Measurements from ENCODE around the gene VIPR1.

The VIPR1 gene

DNA sequence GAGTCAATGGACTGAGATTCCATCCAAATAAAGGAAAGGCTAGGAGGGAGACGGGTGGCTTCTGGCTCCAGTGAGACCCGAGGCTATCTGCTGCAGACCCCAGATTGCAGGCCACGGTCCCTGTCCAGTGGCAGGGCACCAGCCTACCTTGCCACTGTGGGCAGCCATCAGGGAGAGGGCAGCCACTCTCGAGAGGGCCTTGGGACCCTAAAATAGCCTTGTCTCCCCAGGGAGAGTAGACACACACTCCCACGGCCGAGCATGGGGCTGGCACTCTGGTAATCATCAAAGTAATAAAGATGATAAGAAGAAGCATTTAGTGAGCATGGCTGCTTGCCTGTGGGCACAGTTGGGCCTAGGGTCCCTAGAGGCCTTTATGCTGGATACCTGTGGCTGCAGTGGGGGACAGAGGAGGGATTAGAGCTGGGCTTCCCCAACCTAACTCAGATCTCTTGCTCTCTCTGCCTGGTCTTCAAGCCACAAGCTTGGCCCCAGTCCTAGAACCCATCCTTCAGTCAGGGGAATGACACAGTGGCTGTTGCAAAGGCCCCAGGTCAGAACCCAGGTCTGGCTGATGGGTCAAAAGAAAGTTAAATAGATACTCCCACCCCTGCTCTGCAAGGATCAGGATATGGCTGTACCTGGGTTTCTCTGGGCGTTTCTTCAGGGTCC, 9.2 kb upstream of the VIPR1 start:
- no peak for DNase-seq (ENCODE audit: extremely low read depth in 1 of 2, low read depth in 1 of 2)

DNA sequence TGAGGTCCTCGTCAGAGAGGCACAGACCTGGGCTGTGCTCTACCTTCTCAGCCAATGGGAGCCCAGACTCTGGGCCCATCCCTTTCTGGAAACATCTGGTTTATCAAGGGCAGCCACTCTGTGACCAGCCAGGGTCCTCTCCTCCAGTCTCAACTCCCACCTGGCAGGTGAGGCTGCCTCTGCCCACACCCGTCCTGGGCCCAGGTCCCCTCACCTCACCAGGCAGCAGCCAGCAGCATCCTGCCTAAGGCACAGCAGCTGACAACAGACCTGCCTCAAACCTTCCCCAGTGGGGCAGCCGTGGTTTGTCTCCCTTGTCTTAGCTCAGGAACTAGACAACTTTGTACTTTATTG, 8.7 kb upstream of the VIPR1 start:
- no peak for DNase-seq (ENCODE audit: extremely low read depth in 1 of 2, low read depth in 1 of 2)

DNA sequence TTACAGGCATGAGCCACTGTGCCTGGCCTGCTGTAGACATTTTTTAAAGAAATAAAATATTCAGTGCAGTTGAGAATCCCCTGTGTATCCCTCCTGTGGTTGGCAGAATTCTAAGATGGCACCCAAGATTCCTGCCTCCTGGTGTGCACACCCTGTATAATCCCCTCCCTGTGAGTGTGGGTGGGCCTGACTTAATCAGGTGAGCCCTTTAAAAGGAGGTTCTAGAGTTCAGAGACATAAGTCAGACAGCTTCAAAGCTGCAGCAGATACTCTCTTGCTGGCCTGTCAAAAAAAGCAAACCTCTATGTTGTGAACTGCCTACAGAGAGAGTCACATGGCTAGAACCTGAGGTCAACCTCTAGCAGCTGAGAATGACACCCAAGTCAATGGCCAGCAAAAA, 7.0 kb upstream of the VIPR1 start:
- DNase-seq (ENCODE audit: extremely low read depth in 1 of 2, low read depth in 1 of 2), result no peak

DNA sequence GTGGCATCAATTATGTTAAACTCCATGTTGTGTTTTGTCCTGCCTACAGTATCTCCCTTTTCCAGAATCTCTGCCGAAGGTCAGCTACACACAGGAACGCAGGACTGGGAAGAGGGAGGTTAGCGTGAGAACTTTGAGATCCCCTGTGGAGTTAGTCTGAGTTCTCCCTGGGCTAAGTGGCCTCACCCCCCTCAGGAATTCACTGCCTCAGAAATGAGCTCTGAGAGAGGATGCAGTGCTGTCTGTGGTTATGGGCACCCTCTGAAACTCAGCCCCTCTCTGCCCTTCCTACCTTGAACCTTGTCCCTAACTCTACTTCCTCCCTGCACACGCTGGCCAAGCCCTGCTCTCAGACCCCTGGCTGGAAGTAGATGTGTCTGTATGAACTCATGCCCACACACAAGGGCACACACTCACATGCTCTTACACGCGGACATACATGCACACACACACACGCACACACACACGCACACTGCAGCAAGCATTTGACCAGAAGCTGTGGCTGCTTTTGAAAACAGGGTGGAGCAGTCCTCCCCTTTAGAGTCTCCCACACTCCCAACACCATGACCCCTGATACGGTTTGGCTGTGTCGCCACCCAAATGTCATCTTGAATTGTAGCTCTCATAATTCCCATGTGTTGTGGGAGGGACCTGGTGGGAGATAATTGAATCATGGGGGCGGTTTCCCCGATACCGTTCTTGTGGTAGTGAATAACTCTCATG, 5.3 kb upstream of the VIPR1 start:
- DNase-seq (ENCODE audit: extremely low read depth in 1 of 2, low read depth in 1 of 2), result no peak

DNA sequence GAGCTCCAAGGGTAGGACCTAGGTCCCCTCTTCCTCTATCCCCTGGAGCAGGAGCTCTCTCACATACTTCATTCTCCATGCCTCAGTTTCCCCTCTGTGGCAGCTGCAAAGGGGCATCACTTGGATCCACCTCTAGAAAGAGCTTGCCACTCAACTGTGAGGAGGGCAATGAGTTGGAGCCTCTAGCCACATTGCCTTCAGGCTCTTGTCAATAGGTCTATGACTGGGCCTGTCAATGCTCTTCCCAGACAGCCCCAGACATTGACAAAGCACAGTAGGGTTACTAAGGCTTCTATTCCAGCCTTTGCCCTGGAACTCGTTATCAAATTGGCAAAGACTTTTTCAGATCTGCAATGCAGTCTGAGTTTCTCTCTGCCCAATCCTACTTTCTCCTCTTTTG, 4.4 kb upstream of the VIPR1 start:
- no peak for DNase-seq (ENCODE audit: extremely low read depth in 1 of 2, low read depth in 1 of 2)

DNA sequence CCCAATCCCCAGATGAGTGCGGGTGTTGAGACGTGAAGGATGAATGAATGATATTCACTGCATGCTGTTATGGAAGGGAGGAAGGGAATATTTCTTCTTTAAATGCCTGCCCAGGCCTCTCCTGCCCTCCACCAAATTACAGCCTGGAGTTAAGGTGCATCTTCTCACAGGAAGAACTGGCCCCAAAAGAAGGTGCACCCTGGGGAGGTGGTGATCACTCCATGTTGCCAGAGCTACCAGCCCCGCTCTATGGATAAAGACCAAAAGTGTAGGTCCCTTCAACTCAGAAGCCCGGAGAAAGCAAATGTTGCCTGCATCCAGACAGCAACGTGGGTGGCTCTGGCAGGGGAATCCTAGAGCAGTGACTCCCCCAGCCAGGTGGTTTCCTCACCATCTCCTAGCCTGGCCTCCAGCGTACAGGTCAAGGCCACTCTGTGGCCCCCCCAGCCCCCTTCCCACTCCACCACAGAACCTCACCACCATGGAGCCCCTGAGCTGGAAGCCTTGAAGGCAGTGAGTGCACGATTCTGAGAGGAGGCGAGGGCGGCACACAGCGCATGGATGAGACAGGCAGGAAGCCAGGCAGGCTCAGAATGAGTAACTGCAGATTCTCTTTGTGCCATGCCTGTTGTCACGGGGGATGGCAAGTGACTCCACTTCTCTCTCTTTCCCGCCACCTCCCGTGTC, 3.5 kb upstream of the VIPR1 start:
- DNase-seq (ENCODE audit: extremely low read depth in 1 of 2, low read depth in 1 of 2), result no peak

DNA sequence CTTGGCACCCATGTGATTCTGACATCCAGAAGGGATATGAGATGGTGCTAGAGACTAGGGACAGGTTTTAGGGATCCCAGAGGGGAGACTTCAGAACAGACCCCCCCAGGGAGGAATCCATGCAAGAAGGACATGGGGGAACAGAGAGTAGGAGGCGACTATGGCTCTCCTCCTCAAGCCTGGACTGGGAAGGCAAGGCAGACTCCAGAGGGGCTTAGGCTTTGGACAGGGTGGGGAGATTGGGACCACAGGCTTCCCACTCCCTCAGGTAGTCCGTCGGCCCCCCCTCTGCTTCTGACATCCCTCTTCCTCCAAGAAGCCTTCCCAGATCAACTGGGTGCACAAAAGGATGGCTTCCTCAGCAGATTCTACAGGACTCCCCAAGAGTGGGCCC, 3.0 kb upstream of the VIPR1 start:
- no peak for DNase-seq (ENCODE audit: extremely low read depth in 1 of 2, low read depth in 1 of 2)

DNA sequence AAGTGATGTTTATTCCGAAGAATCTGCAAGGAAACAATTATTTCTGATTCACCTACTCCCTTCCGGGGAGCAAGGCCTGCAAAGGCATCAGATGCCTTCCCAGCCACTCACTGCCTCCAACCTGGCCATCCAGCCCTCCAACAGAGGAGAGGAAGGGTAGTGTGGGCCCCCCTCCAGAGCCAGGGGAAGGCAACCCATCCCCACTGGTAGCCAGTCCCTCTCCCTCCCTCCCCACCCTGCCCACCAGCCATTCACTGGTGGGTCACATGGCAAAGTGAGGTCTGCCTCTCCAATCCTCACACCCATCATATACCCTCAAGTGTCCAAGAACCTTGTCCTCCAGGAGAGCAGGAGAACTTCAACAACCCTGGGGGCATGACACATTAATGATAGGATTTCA, 2.4 kb upstream of the VIPR1 start:
- no peak for DNase-seq (ENCODE audit: extremely low read depth in 1 of 2, low read depth in 1 of 2)

DNA sequence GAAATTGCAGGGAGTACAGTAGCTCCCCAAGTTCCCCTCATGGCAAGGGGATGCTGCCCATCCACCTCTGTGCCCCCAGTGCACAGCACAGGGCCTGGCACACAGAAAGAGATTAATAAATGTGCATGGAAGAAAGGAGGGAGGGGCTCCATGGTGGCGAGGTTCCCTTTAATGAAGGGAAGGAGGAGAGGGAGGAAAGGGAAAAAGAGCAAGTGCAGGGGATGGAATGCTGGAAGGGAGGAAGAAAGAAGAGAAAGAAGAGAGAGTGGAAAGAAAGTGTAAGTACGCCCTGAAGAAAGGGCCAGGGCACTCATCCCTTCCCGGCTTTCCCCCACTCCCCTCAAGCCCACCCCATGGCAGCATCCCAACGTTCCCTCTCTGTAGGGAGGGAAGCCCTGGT, 1.5 kb upstream of the VIPR1 start:
- DNase-seq (ENCODE audit: extremely low read depth in 1 of 2, low read depth in 1 of 2), result no peak

DNA sequence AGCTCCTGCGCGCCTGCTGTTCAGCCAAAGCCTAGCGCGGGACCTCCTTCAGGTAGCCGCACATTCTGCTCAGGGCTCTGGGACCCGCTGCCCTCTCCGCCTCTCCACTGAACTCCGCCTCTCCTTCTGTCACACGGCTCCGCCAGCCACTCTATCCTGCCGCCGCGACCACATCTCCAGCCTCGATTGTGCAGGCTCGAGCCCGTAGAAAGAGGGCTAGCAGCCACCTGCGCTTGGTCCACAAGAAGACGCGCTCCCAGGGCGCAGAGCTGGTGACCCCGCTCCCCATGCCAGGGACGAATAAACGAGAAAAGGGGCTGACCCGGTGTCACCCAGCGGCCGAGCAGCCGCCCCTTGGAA, 1.1 kb upstream of the VIPR1 start:
- DNase-seq (ENCODE audit: extremely low read depth in 1 of 2, low read depth in 1 of 2), result no peak

DNA sequence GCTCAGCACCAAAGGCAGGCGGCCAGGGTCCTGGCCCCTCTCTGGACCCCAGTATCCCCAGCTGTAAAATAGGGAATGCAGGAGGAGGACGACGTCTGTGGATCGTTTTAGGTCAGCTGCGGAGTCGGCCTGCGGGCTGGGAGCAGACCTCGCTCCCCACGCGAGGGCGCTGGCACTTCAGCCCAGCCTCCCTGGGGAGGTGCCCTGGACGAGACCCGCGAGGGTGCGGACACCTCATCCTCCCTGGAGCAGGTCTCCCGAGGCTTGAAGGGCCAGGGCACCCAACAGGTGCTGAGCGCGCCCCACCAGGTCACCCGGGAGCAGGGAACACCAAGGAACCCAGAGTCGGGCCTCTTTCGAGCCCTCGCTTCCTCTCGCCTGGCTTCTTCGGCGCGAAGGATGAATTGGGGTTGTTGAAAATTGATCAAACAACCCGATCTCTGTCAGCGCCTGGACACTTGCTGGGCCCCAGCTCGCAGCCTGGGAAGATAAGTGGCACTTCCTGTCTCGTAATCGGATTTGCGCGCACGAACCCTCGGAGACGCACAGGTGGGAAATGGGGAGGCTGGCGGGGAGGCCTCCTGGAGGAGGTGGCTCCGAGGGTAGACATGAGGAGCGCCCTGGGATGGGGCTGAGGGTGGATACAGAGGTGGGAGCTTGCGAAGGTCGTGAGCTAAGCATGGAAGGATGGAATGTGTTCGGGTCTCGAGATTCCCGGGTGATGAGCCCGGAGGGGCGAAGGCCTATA, 588 bp upstream of the VIPR1 start:
- DNase-seq (ENCODE audit: extremely low read depth in 1 of 2, low read depth in 1 of 2), result peak in 1 of 2 donors; percentile 41

DNA sequence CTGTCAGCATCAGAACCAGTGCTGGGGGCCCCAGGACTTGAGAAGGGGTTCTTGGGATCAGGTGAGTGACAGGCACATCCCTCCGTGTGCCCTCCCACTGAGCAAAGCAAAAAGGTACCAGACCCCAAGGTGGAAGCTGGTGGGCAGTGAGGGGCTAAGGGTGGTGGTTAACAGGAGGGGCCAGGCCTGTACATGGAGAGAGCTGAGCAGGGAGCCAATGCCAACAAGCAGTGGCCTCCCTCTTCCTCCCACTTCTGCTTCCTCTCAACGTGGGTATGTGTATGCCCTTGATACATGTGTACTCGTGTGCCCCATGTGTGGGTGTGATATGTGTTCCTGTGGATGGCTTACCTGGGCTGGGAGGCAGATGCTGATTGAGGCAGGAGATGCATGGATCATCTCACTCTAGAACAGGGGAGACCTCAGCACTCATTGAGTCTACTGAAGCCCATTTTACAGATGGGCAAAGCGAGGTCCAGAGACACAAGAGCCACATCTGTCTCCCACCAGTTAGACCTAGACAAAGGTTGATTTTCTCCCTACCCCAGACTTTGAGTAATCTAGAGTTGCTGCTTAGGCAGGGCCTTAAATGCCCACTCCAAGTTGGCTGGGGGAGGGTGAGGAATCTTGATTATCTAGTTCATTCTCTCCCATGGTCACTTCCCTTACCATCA, 945 bp downstream of the VIPR1 start:
- DNase-seq (ENCODE audit: extremely low read depth in 1 of 2, low read depth in 1 of 2), result no peak

DNA sequence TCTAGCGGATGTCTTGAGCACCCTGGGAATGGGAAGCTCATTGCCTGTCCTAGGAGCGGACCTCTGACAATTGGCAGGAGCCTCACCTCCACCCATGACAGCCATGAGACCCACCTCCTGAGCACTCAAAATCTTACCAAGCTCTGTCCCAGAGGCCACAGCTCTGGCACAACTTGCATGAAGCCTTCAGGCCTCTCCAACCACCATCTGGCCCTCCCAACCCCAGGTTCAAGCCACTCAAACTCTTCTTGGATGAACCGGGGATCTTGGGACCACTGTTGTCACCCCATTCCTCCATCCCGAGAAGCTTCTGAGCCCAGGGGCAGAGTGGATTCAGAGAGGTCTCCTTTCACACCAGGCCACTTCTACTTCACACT, 1.5 kb downstream of the VIPR1 start:
- no peak for DNase-seq (ENCODE audit: extremely low read depth in 1 of 2, low read depth in 1 of 2)

DNA sequence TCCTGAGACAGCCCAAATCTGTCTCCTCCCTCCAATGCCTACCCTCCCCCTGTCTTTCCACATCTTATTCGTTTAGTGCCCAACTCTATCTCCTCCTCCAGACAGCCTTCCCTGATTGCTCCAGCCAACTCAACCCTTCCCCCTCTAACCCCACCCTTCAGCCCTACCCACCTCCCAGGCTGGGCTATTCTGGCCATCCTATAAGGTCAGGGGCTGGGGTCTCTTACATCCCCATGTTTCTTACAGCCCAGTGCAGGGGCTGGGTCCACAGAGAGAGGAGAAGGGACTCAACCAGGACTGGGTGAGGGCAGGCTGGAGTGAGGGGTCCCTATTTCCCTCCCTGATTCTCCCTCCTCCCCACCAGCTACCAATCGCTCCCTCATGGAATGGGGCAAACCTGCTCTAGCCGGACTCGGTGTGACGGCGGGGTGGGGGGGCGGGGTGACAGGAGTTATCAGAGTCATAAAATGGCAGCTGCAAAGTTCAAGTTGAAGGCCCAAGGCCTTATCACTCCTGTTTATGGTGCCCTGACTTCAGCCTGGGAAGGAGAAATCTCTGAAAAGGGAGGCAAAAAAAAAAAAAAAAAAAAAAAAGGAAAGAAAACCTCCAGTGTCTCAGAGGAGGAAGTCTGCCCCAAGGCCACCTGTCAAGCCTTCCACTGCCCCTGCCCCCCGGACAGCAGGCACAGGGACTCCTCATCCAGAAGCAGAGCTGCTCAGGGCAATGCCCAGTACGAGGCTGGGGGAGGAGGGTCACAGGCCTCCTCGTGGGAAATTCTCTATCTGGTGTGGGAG, 2.1 kb downstream of the VIPR1 start:
- no peak for DNase-seq (ENCODE audit: extremely low read depth in 1 of 2, low read depth in 1 of 2)

DNA sequence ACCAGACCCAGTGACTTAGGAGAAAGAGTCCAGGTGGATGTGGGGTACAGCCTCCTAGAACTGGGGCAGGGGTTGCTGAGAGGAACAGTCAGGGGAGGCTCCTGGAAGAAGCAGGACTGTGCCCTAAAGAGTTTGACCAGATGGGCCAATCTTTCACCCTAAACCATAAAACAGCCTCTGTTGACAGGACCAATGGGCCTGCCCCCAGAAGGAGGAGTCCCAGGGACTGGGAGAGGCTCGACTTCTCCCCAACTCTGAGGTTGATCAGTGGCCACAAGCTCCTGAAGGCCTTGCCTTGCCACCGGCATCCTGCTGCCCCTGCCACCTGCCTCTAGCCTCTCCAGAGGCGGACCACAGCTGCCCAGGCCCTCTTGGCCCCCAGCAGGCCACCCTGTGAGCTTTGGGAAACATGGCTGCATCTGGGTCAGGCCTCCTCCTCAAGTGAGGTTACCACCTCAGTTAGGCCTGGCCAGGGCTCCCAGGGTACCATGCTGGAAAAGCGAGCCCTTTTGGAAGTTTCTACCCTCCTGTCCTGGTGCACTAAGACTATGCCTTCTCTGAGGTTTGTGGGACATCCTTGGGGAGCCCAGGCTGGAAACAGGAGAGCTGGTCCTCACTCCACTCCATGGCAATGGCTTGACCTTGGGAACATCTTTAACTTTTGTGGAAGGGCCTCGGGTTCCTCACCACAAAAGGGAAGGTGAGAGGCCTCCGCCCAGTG, 2.8 kb downstream of the VIPR1 start:
- no peak for DNase-seq (ENCODE audit: extremely low read depth in 1 of 2, low read depth in 1 of 2)

DNA sequence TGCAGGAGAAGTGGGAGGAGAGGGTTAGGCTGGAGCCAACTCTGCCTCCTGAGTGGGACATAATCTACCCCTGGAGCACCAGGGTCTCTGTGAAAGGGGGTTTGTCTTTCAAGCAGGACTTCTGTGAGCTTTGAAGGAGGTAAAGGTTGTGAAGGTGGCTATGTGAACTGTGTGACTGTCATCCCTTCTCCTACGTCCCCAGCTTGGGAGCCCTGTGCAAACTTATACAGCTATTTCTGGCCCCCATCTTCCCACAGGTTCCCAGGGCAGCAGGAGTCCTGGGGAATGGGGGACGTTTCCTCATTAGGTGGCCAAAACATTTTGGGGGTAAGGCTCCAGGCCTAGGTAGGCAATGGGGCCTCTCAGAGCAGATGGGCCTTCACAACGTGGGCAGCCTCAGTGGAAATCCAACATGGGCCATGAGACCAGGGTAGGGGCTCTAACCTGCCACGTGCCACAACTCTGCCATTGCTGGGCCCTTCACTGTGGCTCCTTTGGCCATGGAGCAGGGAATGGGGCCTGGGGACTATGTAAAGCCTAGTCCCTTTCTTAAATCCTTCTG, 3.5 kb downstream of the VIPR1 start:
- DNase-seq (ENCODE audit: extremely low read depth in 1 of 2, low read depth in 1 of 2), result no peak

DNA sequence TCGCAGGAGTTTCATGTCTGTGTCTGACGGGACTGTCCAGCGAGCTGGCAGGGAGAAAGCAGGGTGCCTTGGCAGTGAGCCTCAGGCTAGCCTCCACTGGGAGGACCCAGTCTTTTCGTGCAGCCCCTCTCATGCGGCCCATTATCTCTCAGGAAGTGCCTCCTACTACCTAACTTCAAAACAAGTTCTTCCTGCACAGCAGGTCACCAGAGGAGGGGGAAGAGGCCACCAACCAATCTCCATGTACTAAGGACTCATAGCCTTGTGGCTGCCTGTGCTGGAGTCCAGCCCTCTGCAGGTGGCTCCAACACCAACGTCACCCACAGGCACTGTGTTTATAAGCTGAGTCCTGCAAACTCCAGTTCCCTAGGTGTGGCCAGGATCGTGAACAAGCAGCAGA, 4.8 kb downstream of the VIPR1 start:
- DNase-seq (ENCODE audit: extremely low read depth in 1 of 2, low read depth in 1 of 2), result no peak

DNA sequence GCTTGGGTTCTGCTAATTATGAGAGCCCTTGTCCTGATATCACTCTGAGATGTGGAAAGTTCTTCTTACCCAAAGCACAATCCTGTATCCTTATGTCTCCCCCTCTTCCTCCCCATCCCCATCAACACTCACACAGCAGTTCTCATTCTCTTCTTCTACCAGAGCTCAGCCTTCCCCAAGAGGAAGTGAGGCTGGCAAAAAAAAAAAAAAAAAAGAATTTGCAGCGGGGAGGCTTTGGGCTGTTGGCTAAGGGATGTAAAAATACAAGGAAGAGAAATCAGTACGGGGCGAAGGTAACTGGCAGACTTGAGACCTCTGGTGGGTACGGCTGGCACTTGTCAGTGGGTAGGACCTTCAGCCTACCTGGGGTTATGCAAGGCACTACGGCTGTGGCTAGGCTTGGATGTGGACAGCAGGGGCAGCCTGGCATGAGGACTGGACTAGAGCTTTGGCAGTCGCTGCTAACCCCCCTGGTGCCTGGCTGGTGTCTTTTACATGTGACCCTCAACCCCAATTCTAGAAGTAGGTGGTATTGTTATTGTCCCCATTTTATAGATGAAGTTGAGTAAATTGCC, 5.4 kb downstream of the VIPR1 start:
- no peak for DNase-seq (ENCODE audit: extremely low read depth in 1 of 2, low read depth in 1 of 2)

DNA sequence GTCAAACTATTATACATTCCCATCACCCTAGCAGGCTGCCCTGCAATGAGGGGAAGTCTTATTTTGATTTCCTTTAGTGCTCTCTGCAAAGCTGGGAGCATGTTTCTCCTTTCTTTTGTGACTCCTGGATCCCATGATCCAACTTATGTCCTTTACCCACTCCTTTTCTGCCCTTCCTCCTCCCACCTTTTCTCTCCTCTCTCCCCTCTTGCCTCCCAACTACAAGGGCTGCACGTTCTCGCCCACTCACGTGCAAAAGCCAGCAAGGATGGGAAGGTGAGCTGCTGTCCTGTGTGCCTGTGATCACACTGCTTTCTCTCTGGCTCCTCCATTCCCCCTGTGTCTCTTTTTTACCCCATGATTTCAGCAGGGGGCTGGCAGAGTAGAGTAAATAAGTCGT, 6.1 kb downstream of the VIPR1 start:
- no peak for DNase-seq (ENCODE audit: extremely low read depth in 1 of 2, low read depth in 1 of 2)

Data from activated CD8-positive, alpha-beta memory T cell treated with anti-CD3 and anti-CD28 coated beads for 1 hour (primary cell).